GM12864 (cell line): ENCODE data around the gene TMEM248.

Experiments used
- DNase-seq: peaks from one replicate; pipeline ENCODE4 v3.0.0-alpha.2; 2011; ENCODE audit warnings: low read depth
- H3K4me3 ChIP-seq: 2 replicates; pipeline ENCODE4 v1.5.1; 2011; ENCODE audit warnings: mild to moderate bottlenecking, low read depth, low read length, control low read depth
- CTCF ChIP-seq: IDR thresholded peaks from 2 replicates; pipeline ENCODE4 v1.5.1; 2011; ENCODE audit warnings: low read depth, mild to moderate bottlenecking, moderate library complexity, low read length, control low read depth, inconsistent platforms; ENCODE audit errors: missing control alignments

TMEM248 gene

GRCh38 chr7:66952343-66953043 is 31.5 kb downstream of the TMEM248 start:
- TF ChIP-seq CTCF = no peak
- H3K4me3 ChIP-seq = no peak overlapping the region
- DNase-seq = no peak

- no peak for TF ChIP-seq CTCF
- no peak overlapping the region for H3K4me3 ChIP-seq
Measured at GRCh38 chr7:66953044-66953427, 32.0 kb downstream of the TMEM248 start.

GRCh38 chr7:66957595-66958290 is 36.7 kb downstream of the TMEM248 start:
- DNase-seq = no peak
- no peak overlapping the region for H3K4me3 ChIP-seq
- TF ChIP-seq CTCF = no peak

More at GRCh38 chr7:66953044-66953427, 32.0 kb downstream of the TMEM248 start:
- DNase-seq = no peak

DNA sequence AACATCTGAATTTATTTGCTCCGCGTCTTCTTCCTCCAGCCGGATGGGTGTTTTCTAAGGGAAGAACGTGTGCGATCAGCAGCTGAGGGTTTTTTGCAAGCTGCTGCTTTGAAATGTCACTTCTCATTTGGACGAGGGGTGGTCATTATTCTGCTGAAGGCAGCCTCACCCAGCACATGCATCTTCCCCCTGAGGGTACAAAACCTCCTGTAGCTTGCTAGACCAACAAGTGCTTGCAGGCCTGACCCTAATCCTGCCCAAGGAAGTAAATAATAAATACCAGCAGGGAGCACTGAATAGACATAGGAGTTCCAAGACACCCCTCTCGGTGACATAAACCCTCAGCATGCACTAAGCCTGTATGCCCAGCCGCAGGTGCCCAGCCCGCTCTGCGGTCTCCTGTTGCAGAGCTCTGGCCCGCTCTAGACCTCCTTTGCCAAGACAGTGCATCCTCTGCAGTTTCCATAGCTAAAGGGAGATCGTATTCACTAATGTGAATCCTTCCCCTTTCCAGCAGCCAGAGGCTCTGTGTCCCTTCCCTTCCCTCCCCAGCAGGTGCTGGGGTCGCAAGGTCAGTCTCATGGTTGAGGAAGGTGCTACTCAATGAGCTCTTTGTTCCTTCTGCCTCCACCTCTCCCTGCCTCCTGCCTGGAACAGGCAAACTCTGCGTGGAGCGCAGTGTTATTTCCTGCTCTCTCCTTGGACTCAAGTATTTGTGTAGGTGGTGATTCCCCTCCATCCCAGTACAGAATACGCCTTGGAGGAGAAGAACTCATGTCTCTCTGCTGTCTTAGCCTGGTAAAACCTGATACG is 37.7 kb downstream of the TMEM248 start:
- no peak for TF ChIP-seq CTCF
- H3K4me3 ChIP-seq = no peak overlapping the region
- DNase-seq = no peak

GRCh38 chr7:66960192-66960591 is 39.2 kb downstream of the TMEM248 start:
- no peak for DNase-seq
- no peak for TF ChIP-seq CTCF
- no peak overlapping the region for H3K4me3 ChIP-seq

- DNase-seq = no peak
- no peak for TF ChIP-seq CTCF
- H3K4me3 ChIP-seq = no peak overlapping the region
Measured at GRCh38 chr7:66961096-66961495, 40.1 kb downstream of the TMEM248 start.
